Uterus (tissue), 4 donors: ENCODE results near the gene CSGALNACT2. TPM values are rescaled to one million over a fixed set of nuclear protein-coding genes. Genes with fewer than 3 reads are reported as not detected.
A peak's percentile ranks its signal among the peaks of the same experiment; 100 is the strongest.
"Not testable (repeated sequence)": the region's sequence is repeated elsewhere in the genome, so short reads cannot be mapped to it uniquely, and the experiment has no call there.

Source experiments
- DNase-seq, 2 donors: peaks; one replicate each; pipeline ENCODE4 v3.0.0-alpha.2; 2019 to 2020
- H3K27ac ChIP-seq, 2 donors: fragments of 200-600 bp; sonication (generic); 1 replicate in 1 of 2; 2 replicates in 1 of 2; pipeline ENCODE4 v1.5.1; 2016 to 2018
- H3K27me3 ChIP-seq, 2 donors: fragments of 200-600 bp; sonication (generic); one replicate each; pipeline ENCODE4 v1.5.1; 2018 to 2019; ENCODE audit warnings: control low read depth in 1 of 2
- H3K36me3 ChIP-seq, 2 donors: fragments of 200-600 bp; sonication (generic); one replicate each; pipeline ENCODE4 v1.5.1; 2019; ENCODE audit warnings: control low read depth in 1 of 2
- H3K4me1 ChIP-seq, 2 donors: fragments of 200-600 bp; sonication (generic); one replicate each; pipeline ENCODE4 v1.5.1; 2018 to 2019; ENCODE audit warnings: control low read depth in 1 of 2
- H3K4me3 ChIP-seq, 2 donors: fragments of 200-600 bp; sonication (generic); 1 replicate in 1 of 2; 2 replicates in 1 of 2; pipeline ENCODE4 v1.5.1; 2018 to 2019; ENCODE audit warnings: mild to moderate bottlenecking in 1 of 2
- H3K9me3 ChIP-seq, 2 donors: fragments of 200-600 bp; sonication (generic); one replicate each; pipeline ENCODE4 v1.5.1; 2019; ENCODE audit warnings: control low read depth in 1 of 2
- POLR2A ChIP-seq, 2 donors: fragments of 450-650 bp; IDR thresholded peaks; one replicate each; pipeline ENCODE4 v1.6.1; 2016; ENCODE audit warnings: antibody characterized with exemption in 2 of 2, mild to moderate bottlenecking in 1 of 2, moderate library complexity in 1 of 2
- intact Hi-C: fragments of 100-400 bp; cut with DNase I; formaldehyde crosslinking; loops from one replicate; pipeline ENCODE4 v1.15.1; 2023; ENCODE audit warnings: low total_unique reads
- total RNA-seq, 4 donors: library from RNA; depleted of rRNA in 3 of 4; stranded (reverse); fragments of >200 nt in 3 of 4; gene quantifications; one replicate each; pipeline versions ENCODE4 v1.1.0 to v1.2.4, GENCODE V29; 2014 to 2023
- TF ChIP-seq, protein P1 (sequence below), 4 experiments: fragments of 200-600 bp in 2 of 4; fragments of 450-650 bp in 2 of 4; sonication (generic) in 2 of 4; IDR thresholded peaks; one replicate each; pipeline ENCODE4 v1.5.1; 2016 to 2019; ENCODE audit warnings: antibody characterized with exemption in 4 of 4, mild to moderate bottlenecking in 2 of 4, moderate library complexity in 1 of 4
- donor health status: DM: yes; HTN: yes; CAD: no.

Gene CSGALNACT2
- total RNA-seq, 4 donors from 2014 or later = 18.4 to 43.7 (median 25.1) TPM

GRCh38 chr10:43218951-43219837 is 80.9 kb downstream of the CSGALNACT2 start:
- no peaks in the 10 kb centered on the region for H3K4me1 ChIP-seq
- H3K9me3 ChIP-seq = no peaks in the 10 kb centered on the region
- H3K36me3 ChIP-seq = no peaks in the 10 kb centered on the region
- H3K4me3 ChIP-seq = no peak overlapping the region
- intact Hi-C loops = no loop called here
- no peak overlapping the region for H3K27ac ChIP-seq
- TF ChIP-seq, protein P1, sequence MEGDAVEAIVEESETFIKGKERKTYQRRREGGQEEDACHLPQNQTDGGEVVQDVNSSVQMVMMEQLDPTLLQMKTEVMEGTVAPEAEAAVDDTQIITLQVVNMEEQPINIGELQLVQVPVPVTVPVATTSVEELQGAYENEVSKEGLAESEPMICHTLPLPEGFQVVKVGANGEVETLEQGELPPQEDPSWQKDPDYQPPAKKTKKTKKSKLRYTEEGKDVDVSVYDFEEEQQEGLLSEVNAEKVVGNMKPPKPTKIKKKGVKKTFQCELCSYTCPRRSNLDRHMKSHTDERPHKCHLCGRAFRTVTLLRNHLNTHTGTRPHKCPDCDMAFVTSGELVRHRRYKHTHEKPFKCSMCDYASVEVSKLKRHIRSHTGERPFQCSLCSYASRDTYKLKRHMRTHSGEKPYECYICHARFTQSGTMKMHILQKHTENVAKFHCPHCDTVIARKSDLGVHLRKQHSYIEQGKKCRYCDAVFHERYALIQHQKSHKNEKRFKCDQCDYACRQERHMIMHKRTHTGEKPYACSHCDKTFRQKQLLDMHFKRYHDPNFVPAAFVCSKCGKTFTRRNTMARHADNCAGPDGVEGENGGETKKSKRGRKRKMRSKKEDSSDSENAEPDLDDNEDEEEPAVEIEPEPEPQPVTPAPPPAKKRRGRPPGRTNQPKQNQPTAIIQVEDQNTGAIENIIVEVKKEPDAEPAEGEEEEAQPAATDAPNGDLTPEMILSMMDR (IDR thresholded peaks at IDR 0.05) = no peak
- no peak for TF ChIP-seq POLR2A (IDR thresholded peaks at IDR 0.05)
- DNase-seq = no peak
- no peaks in the 10 kb centered on the region for H3K27me3 ChIP-seq

GRCh38 chr10:43219848-43220247 is 81.6 kb downstream of the CSGALNACT2 start:
- H3K27me3 ChIP-seq = no peaks in the 10 kb centered on the region

GRCh38 chr10:43220251-43220650 is 82.0 kb downstream of the CSGALNACT2 start:
- H3K9me3 ChIP-seq, H3K4me1 ChIP-seq, H3K4me3 ChIP-seq, H3K27me3 ChIP-seq, DNase-seq, intact Hi-C loops, H3K36me3 ChIP-seq, H3K27ac ChIP-seq: not testable (repeated sequence)

More at GRCh38 chr10:43219848-43220247, 81.6 kb downstream of the CSGALNACT2 start:
- H3K9me3 ChIP-seq = no peaks in the 10 kb centered on the region
- no peaks in the 10 kb centered on the region for H3K36me3 ChIP-seq
- H3K4me3 ChIP-seq = no peak overlapping the region
- H3K27ac ChIP-seq = no peak overlapping the region
- no peaks in the 10 kb centered on the region for H3K4me1 ChIP-seq
- intact Hi-C loops = no loop called here
- TF ChIP-seq, protein P1 (IDR thresholded peaks at IDR 0.05) = no peak
- TF ChIP-seq POLR2A (IDR thresholded peaks at IDR 0.05) = no peak
- no peak for DNase-seq

DNA sequence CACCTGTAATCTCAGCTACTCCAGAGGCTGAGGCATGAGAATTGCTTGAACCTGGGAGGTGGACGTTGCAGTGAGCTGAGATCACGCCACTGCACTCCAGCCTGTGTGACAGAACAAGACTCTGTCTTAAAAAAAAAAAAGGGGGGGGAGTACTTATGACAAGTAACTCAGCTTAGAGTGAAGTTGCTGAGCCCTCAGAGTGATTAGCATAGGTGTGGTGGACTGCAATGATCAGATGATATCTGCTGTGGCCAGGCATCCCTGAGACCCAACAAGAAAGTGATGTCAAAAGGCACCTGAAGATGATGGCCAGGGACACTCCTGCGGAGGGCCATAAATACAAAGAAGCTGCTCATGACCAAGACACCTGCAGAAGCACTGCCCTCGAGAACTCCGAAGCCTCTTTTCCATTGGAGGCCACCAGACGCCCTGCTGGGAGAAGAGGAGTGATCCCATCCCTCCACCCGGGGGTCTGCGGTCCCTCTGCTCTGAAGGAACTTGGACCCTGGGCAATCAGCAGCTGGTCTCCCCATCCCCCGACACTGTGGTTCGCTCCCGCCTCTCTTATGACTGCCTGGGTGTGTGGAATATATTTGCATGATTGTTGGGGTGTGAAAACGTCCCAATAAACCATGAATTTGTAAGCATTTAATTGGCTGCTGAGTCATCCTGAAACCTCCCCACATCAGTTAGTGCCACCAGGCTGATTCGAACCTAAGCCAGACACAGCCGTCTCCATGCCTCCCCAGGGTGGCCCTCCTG is 82.6 kb downstream of the CSGALNACT2 start:
- no peak for DNase-seq
- intact Hi-C loops = no loop called here
- no peaks in the 10 kb centered on the region for H3K4me1 ChIP-seq
- no peaks in the 10 kb centered on the region for H3K36me3 ChIP-seq
- no peak overlapping the region for H3K4me3 ChIP-seq
- H3K27me3 ChIP-seq = no peaks in the 10 kb centered on the region
- TF ChIP-seq, protein P1 (IDR thresholded peaks at IDR 0.05) = no peak
- TF ChIP-seq POLR2A (IDR thresholded peaks at IDR 0.05) = no peak
- H3K9me3 ChIP-seq = no peaks in the 10 kb centered on the region
- H3K27ac ChIP-seq = no peak overlapping the region

- H3K36me3 ChIP-seq = no peaks in the 10 kb centered on the region
- no peak for TF ChIP-seq POLR2A (IDR thresholded peaks at IDR 0.05)
- TF ChIP-seq, protein P1 (IDR thresholded peaks at IDR 0.05) = no peak
- DNase-seq = peak in 1 of 2 donors; percentile 8
- H3K4me3 ChIP-seq = no peak overlapping the region
- no peaks in the 10 kb centered on the region for H3K27me3 ChIP-seq
- H3K9me3 ChIP-seq = no peaks in the 10 kb centered on the region
- no peaks in the 10 kb centered on the region for H3K4me1 ChIP-seq
- intact Hi-C loops = no loop called here
- H3K27ac ChIP-seq = no peak overlapping the region
These were observed 83.4 kb downstream of the CSGALNACT2 start for GRCh38 chr10:43221419-43222209.
